Measurements from ENCODE around the gene CYP3A5.
"Not testable (repeated sequence)": the region's sequence is repeated elsewhere in the genome, so short reads cannot be mapped to it uniquely, and the experiment has no call there.

Gene CYP3A5

DNA sequence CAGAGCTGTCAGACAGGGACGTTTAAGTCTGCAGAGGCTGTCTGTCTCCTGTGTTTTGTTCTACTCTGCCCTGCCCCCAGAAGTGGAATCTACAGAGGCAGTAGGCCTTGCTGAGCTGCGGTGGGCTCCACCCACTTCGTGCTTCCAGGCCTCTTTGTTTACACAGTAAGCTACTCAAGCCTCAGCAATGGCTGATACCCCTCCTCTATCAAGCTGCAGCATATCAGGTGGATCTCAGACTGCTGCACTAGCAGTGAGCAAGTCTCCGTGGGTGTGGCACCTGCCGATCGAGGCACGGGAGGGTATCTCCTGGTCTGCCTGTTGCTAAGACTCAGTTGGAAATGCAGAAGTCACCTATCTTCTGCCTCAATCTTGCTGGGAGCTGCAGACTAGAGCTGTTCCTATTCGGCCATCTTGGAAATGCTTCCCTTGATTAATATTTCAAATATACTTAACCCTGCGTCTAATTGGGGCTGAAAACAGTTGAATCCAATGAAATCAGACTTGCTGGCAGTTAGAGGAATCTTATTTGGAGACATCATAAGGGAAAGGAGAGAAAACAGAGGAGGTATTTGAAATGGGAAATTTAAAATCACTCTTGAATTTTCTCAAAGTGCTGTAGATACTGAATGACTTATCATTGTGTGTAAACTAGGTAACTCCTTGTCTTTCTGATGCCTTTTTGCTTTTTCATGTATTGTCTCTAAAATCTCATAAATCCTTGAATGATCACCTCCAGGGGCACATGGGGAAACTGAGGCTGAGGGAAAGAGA is 13.8 kb upstream of the CYP3A5 start:
- Mint-ChIP-seq H3K9me3 (no peaks in the 10 kb centered on the region), H3K27ac (no peak overlapping the region), H3K4me1 (peaks cover 26% of the 10 kb centered on the region), H3K4me3 (no peak overlapping the region), H3K27me3 (no peaks in the 10 kb centered on the region)
- no peak for ATAC-seq
- DNase-seq, result peak in 1 of 2 donors; percentile 10

DNA sequence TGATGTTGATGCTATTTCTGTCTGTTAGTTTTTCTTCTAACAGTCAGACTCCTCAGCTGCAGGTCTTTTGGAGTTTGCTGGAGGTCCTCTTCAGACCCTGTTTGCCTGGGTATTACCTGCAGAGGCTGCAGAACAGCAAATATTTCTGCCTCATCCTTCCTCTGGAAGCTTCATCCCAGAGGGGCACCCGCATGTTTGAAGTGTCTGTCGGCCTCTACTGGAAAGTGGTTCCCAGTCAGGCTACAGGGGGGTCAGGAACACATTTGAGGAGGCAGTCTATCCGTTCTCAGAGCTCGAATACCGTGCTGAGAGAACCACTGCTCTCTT is 13.3 kb upstream of the CYP3A5 start:
- ATAC-seq (no peak), DNase-seq (no peak)
- peaks cover 26% of the 10 kb centered on the region for H3K4me1 Mint-ChIP-seq
- H3K4me3 Mint-ChIP-seq, result no peak overlapping the region
- H3K9me3 Mint-ChIP-seq, result no peaks in the 10 kb centered on the region
- no peak overlapping the region for H3K27ac Mint-ChIP-seq
- H3K27me3 Mint-ChIP-seq, result no peaks in the 10 kb centered on the region

DNA sequence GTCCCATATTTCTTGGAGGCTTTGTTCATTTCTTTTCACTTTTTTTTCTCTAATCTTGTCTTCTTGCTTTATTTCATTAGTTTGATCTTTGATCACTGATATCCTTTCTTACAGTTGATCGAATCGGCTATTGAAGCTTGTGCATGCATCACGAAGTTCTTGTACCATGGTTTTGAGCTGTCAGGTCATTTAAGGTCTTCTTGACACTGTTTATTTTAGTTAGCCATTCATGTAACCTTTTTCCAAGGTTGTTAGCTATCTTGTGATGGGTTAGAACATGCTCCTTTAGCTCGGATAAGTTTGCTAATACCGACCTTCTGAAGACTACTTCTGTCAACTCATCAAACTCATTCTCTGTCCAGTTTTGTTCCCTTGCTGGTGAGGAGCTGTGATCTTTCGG is 12.8 kb upstream of the CYP3A5 start:
- not testable (repeated sequence) for H3K9me3 Mint-ChIP-seq, H3K27ac Mint-ChIP-seq, DNase-seq, ATAC-seq, H3K4me3 Mint-ChIP-seq, H3K27me3 Mint-ChIP-seq
- H3K4me1 Mint-ChIP-seq, result peaks cover 26% of the 10 kb centered on the region

DNA sequence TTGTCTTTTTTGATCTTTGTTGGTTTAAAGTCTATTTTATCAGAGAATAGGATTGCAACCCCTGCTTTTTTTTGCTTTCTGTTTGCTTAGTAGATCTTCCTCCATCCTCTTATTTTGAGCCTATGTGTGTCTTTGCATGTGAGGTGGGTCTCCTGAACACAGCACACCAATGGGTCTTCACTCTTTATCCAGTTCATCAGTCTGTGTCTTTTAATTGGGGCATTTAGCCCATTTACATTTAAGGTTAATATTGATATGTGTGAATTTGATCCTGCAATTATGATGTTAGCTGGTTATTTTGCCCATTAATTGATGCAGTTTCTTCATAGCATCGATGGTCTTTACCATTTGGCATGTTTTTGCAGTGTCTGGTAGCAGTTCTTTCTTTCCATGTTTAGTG is 11.9 kb upstream of the CYP3A5 start:
- not testable (repeated sequence) for H3K27me3 Mint-ChIP-seq, H3K9me3 Mint-ChIP-seq, ATAC-seq, H3K27ac Mint-ChIP-seq, H3K4me3 Mint-ChIP-seq, DNase-seq
- H3K4me1 Mint-ChIP-seq, result peaks cover 26% of the 10 kb centered on the region

DNA sequence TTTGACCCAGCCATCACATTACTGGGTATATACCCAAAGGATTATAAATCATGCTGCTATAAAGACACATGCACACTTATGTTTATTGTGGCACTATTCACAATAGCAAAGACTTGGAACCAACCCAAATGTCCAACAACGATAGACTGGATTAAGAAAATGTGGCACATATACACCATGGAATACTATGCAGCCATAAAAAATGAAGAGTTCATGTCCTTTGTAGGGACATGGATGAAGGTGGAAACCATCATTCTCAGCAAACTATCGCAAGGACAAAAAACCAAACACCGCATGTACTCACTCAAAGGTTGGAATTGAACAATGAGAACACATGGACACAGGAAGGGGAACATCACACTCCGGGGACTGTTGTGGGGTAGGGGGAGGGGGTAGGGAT is 11.1 kb upstream of the CYP3A5 start:
- H3K27me3 Mint-ChIP-seq, ATAC-seq: not testable (repeated sequence)

DNA sequence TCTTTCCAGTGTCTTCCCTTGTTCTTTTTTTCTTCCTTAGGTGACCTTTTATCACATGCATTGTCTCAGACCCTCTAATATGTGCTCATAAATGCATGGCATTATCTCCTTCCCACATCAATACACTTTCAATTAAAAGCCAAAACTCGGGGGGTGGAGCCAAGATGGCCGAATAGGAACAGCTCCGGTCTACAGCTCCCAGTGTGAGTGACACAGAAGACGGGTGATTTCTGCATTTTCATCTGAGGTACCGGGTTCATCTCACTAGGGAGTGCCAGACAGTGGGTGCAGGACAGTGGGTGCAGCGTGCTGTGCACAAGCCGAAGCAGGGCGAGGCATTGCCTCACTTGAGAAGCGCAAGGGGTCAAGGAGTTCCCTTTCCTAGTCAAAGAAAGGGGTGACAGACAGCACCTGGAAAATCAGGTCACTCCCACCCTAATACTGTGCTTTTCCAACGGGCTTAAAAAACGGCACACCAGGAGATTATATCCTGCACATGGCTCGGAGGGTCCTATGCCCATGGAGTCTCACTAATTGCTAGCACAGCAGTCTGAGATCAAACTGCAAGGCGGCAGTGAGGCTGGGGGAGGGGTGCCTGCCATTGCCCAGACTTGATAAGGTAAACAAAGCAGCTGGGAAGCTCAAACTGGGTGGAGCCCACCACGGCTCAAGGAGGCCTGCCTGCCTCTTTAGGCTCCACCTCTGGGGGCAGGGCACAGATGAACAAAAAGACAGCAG is 6.2 kb upstream of the CYP3A5 start:
- H3K27me3 Mint-ChIP-seq, DNase-seq, ATAC-seq, H3K4me3 Mint-ChIP-seq, H3K27ac Mint-ChIP-seq, H3K4me1 Mint-ChIP-seq: not testable (repeated sequence)
- peaks cover 4 to 14% of the 10 kb centered on the region in 2 donors for H3K9me3 Mint-ChIP-seq

More for the DNA sequence above, 11.1 kb upstream of the CYP3A5 start:
- not testable (repeated sequence) for H3K4me3 Mint-ChIP-seq, H3K9me3 Mint-ChIP-seq, DNase-seq, H3K27ac Mint-ChIP-seq
- H3K4me1 Mint-ChIP-seq, result peaks cover 27% of the 10 kb centered on the region

DNA sequence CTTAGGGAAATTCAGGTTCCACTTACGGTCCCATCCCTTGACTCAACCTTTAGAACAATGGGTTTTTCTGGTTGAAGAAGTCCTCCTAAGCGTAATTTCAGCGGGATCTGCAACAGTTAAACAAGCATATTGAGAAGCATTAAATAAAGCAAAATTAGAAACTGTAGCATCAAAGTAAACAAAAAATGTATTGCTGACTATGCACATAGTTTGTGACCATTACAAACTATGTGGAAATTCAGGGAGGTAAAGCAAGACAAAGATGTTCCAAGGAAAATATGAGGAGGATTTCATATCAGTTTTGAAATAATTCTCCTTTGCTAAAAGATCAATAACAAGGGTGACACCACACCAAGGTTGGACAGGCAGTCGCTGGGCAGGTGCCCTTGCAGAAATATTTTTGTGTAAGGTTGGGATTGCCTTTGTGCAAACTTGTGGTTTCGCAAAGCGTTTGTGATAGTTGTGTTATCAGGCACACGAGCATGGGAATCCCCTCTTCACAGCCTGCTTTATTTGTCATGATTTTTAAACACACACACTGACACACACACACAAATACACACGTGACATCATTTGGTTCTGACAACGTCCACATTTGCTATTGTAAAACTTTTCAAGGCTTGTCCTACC is 5.4 kb upstream of the CYP3A5 start:
- ATAC-seq (no peak), DNase-seq (no peak)
- H3K4me1 Mint-ChIP-seq, result peaks cover 5% of the 10 kb centered on the region

DNA sequence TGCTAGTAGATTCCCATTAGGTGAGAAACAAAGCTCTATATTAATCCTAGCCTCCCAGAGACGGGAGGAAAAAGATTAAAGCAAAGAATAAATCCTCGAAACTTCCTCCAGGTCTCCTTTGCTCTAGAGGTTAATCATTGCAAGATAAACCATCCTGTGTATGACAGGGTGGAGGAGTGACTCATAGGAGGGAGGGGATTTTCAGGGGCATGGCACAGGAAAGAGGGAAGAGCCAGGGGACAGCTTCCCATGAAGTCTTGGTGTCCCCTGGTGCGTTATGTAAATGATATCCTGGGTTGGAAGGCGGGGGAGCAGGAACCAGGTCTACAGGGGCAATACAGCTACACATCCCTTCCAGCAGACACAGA is 780 bp downstream of the CYP3A5 start:
- H3K27ac Mint-ChIP-seq, result no peak overlapping the region
- H3K4me1 Mint-ChIP-seq, result peaks cover 35% of the 10 kb centered on the region
- DNase-seq (no peak), ATAC-seq (no peak)
- H3K27me3 Mint-ChIP-seq, result no peaks in the 10 kb centered on the region
- no peak overlapping the region for H3K4me3 Mint-ChIP-seq
- H3K9me3 Mint-ChIP-seq, result peaks cover 0 to 7% of the 10 kb centered on the region in 2 donors

More for the DNA sequence above, 5.4 kb upstream of the CYP3A5 start:
- Mint-ChIP-seq H3K27ac (no peak overlapping the region), H3K4me3 (no peak overlapping the region), H3K9me3 (peaks cover 4 to 14% of the 10 kb centered on the region in 2 donors), H3K27me3 (no peaks in the 10 kb centered on the region)

DNA sequence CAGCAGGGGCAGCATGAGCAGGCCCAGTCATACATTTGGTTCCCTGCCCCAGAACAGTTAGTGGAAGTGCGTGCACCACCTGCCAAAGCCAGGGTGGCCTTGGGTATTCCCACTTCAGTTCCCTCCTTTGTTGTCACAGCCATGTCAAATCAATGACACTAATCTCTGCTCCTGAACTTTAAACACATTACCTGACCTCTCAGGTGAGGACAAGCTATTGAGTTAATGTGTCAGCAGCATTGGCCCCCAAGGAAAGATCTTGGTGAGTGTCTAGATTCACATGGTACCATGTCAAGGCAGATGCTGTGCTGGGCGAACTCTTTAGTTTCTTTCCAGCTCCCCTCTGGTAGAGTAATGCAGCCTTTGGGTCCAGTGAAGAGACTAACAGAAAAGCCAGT is 2.1 kb downstream of the CYP3A5 start:
- peaks cover 0 to 7% of the 10 kb centered on the region in 2 donors for H3K9me3 Mint-ChIP-seq
- H3K4me3 Mint-ChIP-seq, result no peak overlapping the region
- H3K27ac Mint-ChIP-seq, result no peak overlapping the region
- DNase-seq (no peak), ATAC-seq (no peak)
- no peaks in the 10 kb centered on the region for H3K27me3 Mint-ChIP-seq
- H3K4me1 Mint-ChIP-seq, result peaks cover 38% of the 10 kb centered on the region

DNA sequence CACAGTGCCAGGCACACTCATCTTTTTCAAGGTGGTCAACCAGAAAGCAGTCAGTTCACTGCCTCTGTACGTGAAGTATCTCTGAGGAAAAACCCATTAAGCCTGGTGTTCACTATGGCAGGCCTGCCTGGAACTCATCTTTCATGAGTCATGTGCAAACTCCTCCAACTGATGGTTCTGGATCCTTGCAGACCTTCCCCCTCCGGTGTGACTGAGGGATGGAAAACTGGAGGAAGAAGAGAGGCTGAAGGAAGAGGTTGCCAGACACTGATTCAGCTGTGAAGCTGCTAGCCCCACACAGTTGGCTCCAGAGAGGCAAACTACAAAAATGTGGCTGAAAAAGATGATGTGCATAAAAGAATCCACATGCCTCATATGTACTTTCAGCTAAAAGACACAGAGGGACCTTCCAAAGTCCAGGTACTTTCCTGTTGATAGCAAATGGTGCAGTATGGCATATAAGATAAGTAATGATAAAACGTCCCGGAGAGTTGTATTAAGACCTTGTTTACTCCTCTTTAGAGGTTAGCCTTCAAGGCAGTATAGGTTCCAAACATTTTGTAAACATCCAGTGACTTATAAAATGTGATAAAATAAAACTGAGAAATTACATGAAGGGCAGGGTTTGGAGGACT is 2.7 kb downstream of the CYP3A5 start:
- H3K4me3 Mint-ChIP-seq, result no peak overlapping the region
- no peak for ATAC-seq
- peaks cover 38% of the 10 kb centered on the region for H3K4me1 Mint-ChIP-seq
- no peak overlapping the region for H3K27ac Mint-ChIP-seq
- DNase-seq, result no peak
- no peaks in the 10 kb centered on the region for H3K27me3 Mint-ChIP-seq
- peaks cover 0 to 3% of the 10 kb centered on the region in 2 donors for H3K9me3 Mint-ChIP-seq

DNA sequence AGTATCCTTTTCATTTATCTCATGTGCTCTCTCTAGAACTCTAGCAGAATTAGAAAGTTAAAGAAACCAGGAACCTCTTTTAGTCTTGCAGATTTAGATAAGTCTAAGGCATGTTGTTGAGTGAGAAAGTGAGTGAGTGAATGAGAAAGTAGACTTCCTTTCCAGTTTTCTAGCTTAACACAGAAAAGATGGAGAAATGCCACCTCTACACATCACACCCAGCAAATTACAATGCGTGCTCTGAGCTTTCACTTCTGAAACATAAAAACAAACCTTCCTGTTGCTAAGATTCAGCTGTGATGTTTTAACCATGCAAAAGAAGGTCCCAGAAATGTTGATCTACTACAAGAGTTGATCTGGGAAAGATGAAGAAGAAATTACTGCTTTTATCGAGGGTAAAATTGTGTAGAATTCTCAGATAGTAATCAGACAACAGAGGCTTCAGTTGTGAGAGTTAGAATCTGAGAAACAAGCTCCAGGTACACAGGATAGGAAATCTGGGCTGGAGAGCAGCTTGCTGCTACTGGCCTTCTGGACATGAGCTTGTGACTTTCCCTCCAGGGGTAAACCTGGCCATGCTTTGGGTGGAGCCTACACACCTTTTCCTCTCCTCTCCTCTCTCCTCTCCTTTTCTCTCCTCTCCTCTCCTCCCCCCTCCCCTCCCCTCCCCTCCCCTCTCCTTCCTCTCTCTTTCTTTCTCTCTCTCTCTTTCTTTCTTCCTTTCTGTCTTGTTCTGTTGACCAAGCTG is 4.6 kb downstream of the CYP3A5 start:
- peak overlapping the region in 1 of 2 donors; percentile 31 for H3K4me3 Mint-ChIP-seq
- H3K4me1 Mint-ChIP-seq, result peaks cover 38% of the 10 kb centered on the region
- peak overlapping the region; percentile 86 to 95 for H3K27ac Mint-ChIP-seq
- no peaks in the 10 kb centered on the region for H3K27me3 Mint-ChIP-seq
- no peak for DNase-seq
- H3K9me3 Mint-ChIP-seq, result no peaks in the 10 kb centered on the region
- ATAC-seq, result peak; percentile 63

DNA sequence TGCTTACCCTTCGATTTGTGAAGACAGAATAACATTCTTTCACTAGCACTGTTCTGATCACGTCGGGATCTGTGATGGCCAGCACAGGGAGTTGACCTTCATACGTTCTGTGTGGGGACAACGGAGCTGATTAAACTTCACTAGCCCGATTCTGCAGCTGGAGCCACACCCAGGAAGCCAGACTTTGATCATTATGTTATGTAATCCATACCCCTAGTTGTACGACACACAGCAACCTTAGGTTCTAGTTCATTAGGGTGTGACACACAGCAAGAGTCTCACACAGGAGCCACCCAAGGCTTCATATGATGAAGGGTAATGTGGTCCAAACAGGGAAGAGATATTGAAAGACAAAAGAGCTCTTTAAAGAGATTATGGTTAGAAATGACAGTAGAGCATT is 7.2 kb downstream of the CYP3A5 start:
- Mint-ChIP-seq H3K27me3 (no peaks in the 10 kb centered on the region), H3K4me1 (peaks cover 31% of the 10 kb centered on the region), H3K9me3 (no peaks in the 10 kb centered on the region), H3K27ac (no peak overlapping the region), H3K4me3 (no peak overlapping the region)
- ATAC-seq (no peak), DNase-seq (no peak)

DNA sequence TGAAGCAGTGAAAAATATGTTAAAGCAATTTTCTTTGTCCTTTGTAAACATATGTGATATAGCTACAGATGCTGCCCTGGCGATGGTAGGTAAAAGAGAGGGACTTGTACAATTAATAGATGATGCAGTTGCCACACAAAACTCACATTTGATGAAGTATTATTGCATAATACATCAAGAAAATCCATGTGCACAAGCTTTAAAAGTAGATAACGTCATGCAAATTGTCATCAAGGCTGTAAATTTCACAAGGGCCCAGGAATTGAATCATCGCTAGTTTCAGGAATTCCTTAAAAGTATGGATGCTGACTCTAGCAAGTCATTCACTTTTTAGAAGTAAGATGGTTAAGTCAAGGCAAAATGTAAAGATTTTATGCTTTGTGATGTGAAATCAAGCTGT is 10.0 kb downstream of the CYP3A5 start:
- no peak overlapping the region for H3K4me3 Mint-ChIP-seq
- no peaks in the 10 kb centered on the region for H3K27me3 Mint-ChIP-seq
- no peak overlapping the region for H3K27ac Mint-ChIP-seq
- no peaks in the 10 kb centered on the region for H3K9me3 Mint-ChIP-seq
- peaks cover 29% of the 10 kb centered on the region for H3K4me1 Mint-ChIP-seq
- ATAC-seq (no peak), DNase-seq (no peak)

DNA sequence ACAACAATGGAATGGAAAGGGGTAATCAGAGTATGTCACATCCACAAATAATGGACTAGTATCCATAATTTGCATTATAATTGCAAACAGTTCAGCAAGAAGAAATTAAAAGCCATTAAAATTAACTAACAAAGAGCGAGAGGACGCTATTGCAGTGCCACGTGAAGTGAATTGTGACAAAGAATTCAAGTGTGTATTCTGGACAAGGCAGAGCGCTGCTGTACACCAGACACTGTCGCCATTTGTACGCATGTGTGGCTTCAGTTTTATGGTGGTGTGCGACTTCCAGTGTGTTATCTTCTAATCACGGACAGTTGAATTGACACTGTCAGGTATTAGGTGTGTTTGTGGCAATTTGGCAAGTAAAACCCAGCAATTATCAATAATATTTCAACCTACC is 11.3 kb downstream of the CYP3A5 start:
- H3K4me1 Mint-ChIP-seq, result peaks cover 18% of the 10 kb centered on the region
- H3K27ac Mint-ChIP-seq, result no peak overlapping the region
- no peak overlapping the region for H3K4me3 Mint-ChIP-seq
- H3K27me3 Mint-ChIP-seq, result no peaks in the 10 kb centered on the region
- no peak for DNase-seq
- ATAC-seq, result no peak
- peaks cover 0 to 4% of the 10 kb centered on the region in 2 donors for H3K9me3 Mint-ChIP-seq

DNA sequence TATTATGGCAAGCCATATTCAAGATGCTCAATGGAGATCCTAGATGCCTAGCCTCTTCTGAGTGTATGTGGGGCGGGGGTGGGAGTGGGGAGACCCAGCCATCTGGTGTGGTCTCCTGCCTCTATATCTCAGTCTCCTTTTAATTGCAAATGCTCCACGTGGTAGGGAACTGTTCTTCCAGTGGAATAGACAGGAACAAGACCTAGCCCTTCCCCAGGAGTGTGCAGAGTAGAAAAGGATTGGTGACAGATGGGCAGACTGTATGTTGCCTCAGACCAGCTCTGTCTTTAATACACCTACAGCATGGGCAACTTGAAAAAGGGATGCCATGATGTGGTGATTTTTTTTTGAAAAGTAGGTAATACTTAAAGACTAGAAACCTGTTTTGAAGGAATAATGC is 12.6 kb downstream of the CYP3A5 start:
- H3K27me3 Mint-ChIP-seq, result no peaks in the 10 kb centered on the region
- peaks cover 18% of the 10 kb centered on the region for H3K4me1 Mint-ChIP-seq
- H3K9me3 Mint-ChIP-seq, result peaks cover 0 to 5% of the 10 kb centered on the region in 2 donors
- DNase-seq (no peak), ATAC-seq (no peak)
- no peak overlapping the region for H3K4me3 Mint-ChIP-seq
- no peak overlapping the region for H3K27ac Mint-ChIP-seq

Data from stimulated activated naive CD8-positive, alpha-beta T cell treated with anti-CD3 and anti-CD28 coated beads, Interleukin-15, amount 100 ng/mL, for 72 hours (primary cell).